SK-N-SH treated with all-trans-retinoic acid at 6 μM for 48 hours (cell line): Measurements from ENCODE around the gene BEGAIN.

ENCODE experiments used
- ATAC-seq: fragments of 200-7000 bp; cut with Tn5 transposase; 3 replicates; pipeline ENCODE4 v1.9.1; 2020; ENCODE audit warnings: mild to moderate bottlenecking, moderate library complexity
- BACH2 ChIP-seq: fragments of 250-450 bp; sonication (Bioruptor Pico); IDR thresholded peaks from 2 replicates; pipeline ENCODE4 v1.9.0; 2021; ENCODE audit warnings: mild to moderate bottlenecking, borderline replicate concordance
- CREB5 ChIP-seq: fragments of 250-450 bp; sonication (Bioruptor Pico); IDR thresholded peaks from 2 replicates; pipeline ENCODE4 v1.5.1; 2020; ENCODE audit warnings: low read depth, mild to moderate bottlenecking, moderate library complexity
- ESRRG ChIP-seq: fragments of 250-450 bp; sonication (Bioruptor Pico); IDR thresholded peaks from 2 replicates; pipeline ENCODE4 v1.6.1; 2021; ENCODE audit warnings: mild to moderate bottlenecking
- GLIS3 ChIP-seq: fragments of 250-450 bp; sonication (Bioruptor Pico); IDR thresholded peaks from 2 replicates; pipeline ENCODE4 v1.5.0; 2020; ENCODE audit warnings: mild to moderate bottlenecking, moderate library complexity
- ISL1 ChIP-seq: fragments of 250-450 bp; sonication (Bioruptor Pico); IDR thresholded peaks from 2 replicates; pipeline ENCODE4 v2.1.2; 2022; ENCODE audit warnings: mild to moderate bottlenecking, moderate library complexity
- OSR1 ChIP-seq: fragments of 250-450 bp; sonication (Bioruptor Pico); IDR thresholded peaks from 2 replicates; pipeline ENCODE4 v1.8.0; 2022; ENCODE audit warnings: moderate library complexity, mild to moderate bottlenecking, inconsistent platforms
- POU6F1 ChIP-seq: fragments of 250-450 bp; sonication (Bioruptor Pico); IDR thresholded peaks from 2 replicates; pipeline ENCODE4 v1.8.0; 2021; ENCODE audit warnings: low read depth, mild to moderate bottlenecking, moderate library complexity, borderline replicate concordance
- PPARA ChIP-seq: fragments of 250-450 bp; sonication (Bioruptor Pico); IDR thresholded peaks from 2 replicates; pipeline ENCODE4 v1.5.0; 2020; ENCODE audit warnings: mild to moderate bottlenecking, borderline replicate concordance
- RARB ChIP-seq: fragments of 250-450 bp; sonication (Bioruptor Pico); IDR thresholded peaks from 2 replicates; pipeline ENCODE4 v1.8.0; 2021; ENCODE audit warnings: mild to moderate bottlenecking, moderate library complexity
- SNAI2 ChIP-seq: fragments of 250-450 bp; sonication (Bioruptor Pico); IDR thresholded peaks from 2 replicates; pipeline ENCODE4 v1.5.0; 2020; ENCODE audit warnings: mild to moderate bottlenecking, moderate library complexity
- TCF4 ChIP-seq: fragments of 250-450 bp; sonication (Bioruptor Pico); IDR thresholded peaks from 2 replicates; pipeline ENCODE4 v1.8.0; 2021; ENCODE audit warnings: mild to moderate bottlenecking, moderate library complexity, borderline replicate concordance
- TOX ChIP-seq: fragments of 250-450 bp; sonication (Bioruptor Pico); IDR thresholded peaks from 2 replicates; pipeline ENCODE4 v1.8.0; 2021; ENCODE audit warnings: mild to moderate bottlenecking, moderate library complexity, borderline replicate concordance
- TSHZ2 ChIP-seq: fragments of 250-450 bp; sonication (Bioruptor Pico); IDR thresholded peaks from 2 replicates; pipeline ENCODE4 v1.5.0; 2020; ENCODE audit warnings: mild to moderate bottlenecking, moderate library complexity
- ZFP3 ChIP-seq: fragments of 250-450 bp; sonication (Bioruptor Pico); IDR thresholded peaks from 2 replicates; pipeline ENCODE4 v1.5.0; 2020; ENCODE audit warnings: mild to moderate bottlenecking, moderate library complexity
- ZFP30 ChIP-seq: fragments of 450-650 bp; formaldehyde crosslinking; IDR thresholded peaks from 2 replicates; pipeline ENCODE4 v1.5.0; 2022; ENCODE audit warnings: mild to moderate bottlenecking, moderate library complexity

BEGAIN gene

GRCh38 chr14:100554082-100554677 is 33.0 kb downstream of the BEGAIN start:
- no peak for ATAC-seq
- no peak for TF ChIP-seq OSR1 (CRISPR knock-in tag)

- ATAC-seq: no peak
- TF ChIP-seq GLIS3 (CRISPR knock-in tag) (no peak), CREB5 (CRISPR knock-in tag) (no peak), OSR1 (CRISPR knock-in tag) (no peak)
Observed at GRCh38 chr14:100553471-100553870, 33.7 kb downstream of the BEGAIN start.

GRCh38 chr14:100552524-100553125 is 34.6 kb downstream of the BEGAIN start:
- no peak for ATAC-seq

GRCh38 chr14:100551056-100551455 is 36.2 kb downstream of the BEGAIN start:
- ATAC-seq: no peak
- no peak for TF ChIP-seq GLIS3 (CRISPR knock-in tag)
- no peak for TF ChIP-seq POU6F1 (CRISPR knock-in tag)
- no peak for TF ChIP-seq ZFP30 (CRISPR knock-in tag)
- TF ChIP-seq TOX (CRISPR knock-in tag): no peak
- no peak for TF ChIP-seq ISL1 (CRISPR knock-in tag)
- TF ChIP-seq TSHZ2: no peak
- no peak for TF ChIP-seq ESRRG
- no peak for TF ChIP-seq CREB5 (CRISPR knock-in tag)
- TF ChIP-seq TCF4 (CRISPR knock-in tag): no peak
- no peak for TF ChIP-seq BACH2 (CRISPR knock-in tag)

More at GRCh38 chr14:100552524-100553125, 34.6 kb downstream of the BEGAIN start:
- TF ChIP-seq PPARA (CRISPR knock-in tag) (no peak), ZFP3 (no peak), BACH2 (CRISPR knock-in tag) (no peak), TCF4 (CRISPR knock-in tag) (no peak), CREB5 (CRISPR knock-in tag) (no peak), ESRRG (no peak), SNAI2 (CRISPR knock-in tag) (no peak), RARB (no peak), GLIS3 (CRISPR knock-in tag) (no peak), TOX (CRISPR knock-in tag) (no peak), POU6F1 (CRISPR knock-in tag) (no peak), ZFP30 (CRISPR knock-in tag) (no peak), ISL1 (CRISPR knock-in tag) (no peak)
